ENCODE data around the gene STXBP5L.

GRCh38 chr3:121126707-121127035, 218.7 kb downstream of the STXBP5L start:
- no peak for TF ChIP-seq CTCF (IDR thresholded peaks at IDR 0.05)
- TF ChIP-seq POLR2AphosphoS5 (IDR thresholded peaks at IDR 0.05; ENCODE audit: insufficient read depth in 1 of 2, low read depth in 1 of 2), result no peak

All from vagina (tissue), 2 donors.